H1 (cell line): ENCODE results near the gene SCG5. TPM values are rescaled to one million over a fixed set of nuclear protein-coding genes. Genes with fewer than 3 reads are reported as not detected.

Experiments
- polyA plus RNA-seq, 7 experiments: library from polyadenylated mRNA; depleted of rRNA in 3 of 7; stranded (reverse) in 5 of 7; unstranded in 2 of 7; fragments of >200 nt in 5 of 7; fragments of 200-250 nt in 2 of 7; gene quantifications; 1 replicate in 5 of 7; 2 replicates in 1 of 7; 4 replicates in 1 of 7; pipeline versions ENCODE4 v1.2.1 to v1.2.3, GENCODE V29; 2011 to 2013; ENCODE audit warnings: missing spikeins in 2 of 7, mixed read lengths in 2 of 7
- total RNA-seq: library from RNA; stranded (reverse); fragmentation: NEBNext Ultra II Directional; extraction: Animal tissue kit (Norgen Biotek cat#: 25700); gene quantifications from 2 replicates; pipeline ENCODE4 v1.2.1, GENCODE V29; 2021
- TF ChIP-seq, protein P1 (sequence below): fragments of 300-600 bp; sonication (generic); IDR thresholded peaks from 2 replicates; pipeline ENCODE4 v1.7.1; 2012; ENCODE audit warnings: low read length, moderate library complexity, mild to moderate bottlenecking, inconsistent platforms; ENCODE audit not compliant: insufficient replicate concordance

Gene SCG5
- total and polyA plus RNA-seq, 2 of the 8 experiments (the other 6 are each of a cell fraction or from before 2014, with no cell fraction given) = 18.7 to 19.9 TPM

DNA sequence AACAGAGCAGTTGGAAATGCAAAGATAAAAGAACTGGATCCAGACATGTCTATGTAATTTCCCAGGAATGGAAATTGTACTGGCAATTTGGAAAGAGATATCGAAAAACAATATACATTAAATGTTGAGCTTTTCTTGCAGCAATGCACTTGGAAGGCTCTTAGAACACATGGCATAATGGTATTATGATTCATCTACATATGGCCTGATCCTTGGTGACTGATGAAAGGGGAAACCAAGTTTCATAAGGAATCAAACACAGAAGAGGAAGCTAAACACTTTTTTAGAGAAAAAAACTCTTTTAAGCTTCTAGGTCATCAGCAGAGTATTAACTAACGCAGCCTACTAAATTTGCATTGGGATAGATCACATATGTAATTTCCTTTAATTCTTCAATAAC lies 63.9 kb downstream of the SCG5 start (continued):
- TF ChIP-seq, protein P1, sequence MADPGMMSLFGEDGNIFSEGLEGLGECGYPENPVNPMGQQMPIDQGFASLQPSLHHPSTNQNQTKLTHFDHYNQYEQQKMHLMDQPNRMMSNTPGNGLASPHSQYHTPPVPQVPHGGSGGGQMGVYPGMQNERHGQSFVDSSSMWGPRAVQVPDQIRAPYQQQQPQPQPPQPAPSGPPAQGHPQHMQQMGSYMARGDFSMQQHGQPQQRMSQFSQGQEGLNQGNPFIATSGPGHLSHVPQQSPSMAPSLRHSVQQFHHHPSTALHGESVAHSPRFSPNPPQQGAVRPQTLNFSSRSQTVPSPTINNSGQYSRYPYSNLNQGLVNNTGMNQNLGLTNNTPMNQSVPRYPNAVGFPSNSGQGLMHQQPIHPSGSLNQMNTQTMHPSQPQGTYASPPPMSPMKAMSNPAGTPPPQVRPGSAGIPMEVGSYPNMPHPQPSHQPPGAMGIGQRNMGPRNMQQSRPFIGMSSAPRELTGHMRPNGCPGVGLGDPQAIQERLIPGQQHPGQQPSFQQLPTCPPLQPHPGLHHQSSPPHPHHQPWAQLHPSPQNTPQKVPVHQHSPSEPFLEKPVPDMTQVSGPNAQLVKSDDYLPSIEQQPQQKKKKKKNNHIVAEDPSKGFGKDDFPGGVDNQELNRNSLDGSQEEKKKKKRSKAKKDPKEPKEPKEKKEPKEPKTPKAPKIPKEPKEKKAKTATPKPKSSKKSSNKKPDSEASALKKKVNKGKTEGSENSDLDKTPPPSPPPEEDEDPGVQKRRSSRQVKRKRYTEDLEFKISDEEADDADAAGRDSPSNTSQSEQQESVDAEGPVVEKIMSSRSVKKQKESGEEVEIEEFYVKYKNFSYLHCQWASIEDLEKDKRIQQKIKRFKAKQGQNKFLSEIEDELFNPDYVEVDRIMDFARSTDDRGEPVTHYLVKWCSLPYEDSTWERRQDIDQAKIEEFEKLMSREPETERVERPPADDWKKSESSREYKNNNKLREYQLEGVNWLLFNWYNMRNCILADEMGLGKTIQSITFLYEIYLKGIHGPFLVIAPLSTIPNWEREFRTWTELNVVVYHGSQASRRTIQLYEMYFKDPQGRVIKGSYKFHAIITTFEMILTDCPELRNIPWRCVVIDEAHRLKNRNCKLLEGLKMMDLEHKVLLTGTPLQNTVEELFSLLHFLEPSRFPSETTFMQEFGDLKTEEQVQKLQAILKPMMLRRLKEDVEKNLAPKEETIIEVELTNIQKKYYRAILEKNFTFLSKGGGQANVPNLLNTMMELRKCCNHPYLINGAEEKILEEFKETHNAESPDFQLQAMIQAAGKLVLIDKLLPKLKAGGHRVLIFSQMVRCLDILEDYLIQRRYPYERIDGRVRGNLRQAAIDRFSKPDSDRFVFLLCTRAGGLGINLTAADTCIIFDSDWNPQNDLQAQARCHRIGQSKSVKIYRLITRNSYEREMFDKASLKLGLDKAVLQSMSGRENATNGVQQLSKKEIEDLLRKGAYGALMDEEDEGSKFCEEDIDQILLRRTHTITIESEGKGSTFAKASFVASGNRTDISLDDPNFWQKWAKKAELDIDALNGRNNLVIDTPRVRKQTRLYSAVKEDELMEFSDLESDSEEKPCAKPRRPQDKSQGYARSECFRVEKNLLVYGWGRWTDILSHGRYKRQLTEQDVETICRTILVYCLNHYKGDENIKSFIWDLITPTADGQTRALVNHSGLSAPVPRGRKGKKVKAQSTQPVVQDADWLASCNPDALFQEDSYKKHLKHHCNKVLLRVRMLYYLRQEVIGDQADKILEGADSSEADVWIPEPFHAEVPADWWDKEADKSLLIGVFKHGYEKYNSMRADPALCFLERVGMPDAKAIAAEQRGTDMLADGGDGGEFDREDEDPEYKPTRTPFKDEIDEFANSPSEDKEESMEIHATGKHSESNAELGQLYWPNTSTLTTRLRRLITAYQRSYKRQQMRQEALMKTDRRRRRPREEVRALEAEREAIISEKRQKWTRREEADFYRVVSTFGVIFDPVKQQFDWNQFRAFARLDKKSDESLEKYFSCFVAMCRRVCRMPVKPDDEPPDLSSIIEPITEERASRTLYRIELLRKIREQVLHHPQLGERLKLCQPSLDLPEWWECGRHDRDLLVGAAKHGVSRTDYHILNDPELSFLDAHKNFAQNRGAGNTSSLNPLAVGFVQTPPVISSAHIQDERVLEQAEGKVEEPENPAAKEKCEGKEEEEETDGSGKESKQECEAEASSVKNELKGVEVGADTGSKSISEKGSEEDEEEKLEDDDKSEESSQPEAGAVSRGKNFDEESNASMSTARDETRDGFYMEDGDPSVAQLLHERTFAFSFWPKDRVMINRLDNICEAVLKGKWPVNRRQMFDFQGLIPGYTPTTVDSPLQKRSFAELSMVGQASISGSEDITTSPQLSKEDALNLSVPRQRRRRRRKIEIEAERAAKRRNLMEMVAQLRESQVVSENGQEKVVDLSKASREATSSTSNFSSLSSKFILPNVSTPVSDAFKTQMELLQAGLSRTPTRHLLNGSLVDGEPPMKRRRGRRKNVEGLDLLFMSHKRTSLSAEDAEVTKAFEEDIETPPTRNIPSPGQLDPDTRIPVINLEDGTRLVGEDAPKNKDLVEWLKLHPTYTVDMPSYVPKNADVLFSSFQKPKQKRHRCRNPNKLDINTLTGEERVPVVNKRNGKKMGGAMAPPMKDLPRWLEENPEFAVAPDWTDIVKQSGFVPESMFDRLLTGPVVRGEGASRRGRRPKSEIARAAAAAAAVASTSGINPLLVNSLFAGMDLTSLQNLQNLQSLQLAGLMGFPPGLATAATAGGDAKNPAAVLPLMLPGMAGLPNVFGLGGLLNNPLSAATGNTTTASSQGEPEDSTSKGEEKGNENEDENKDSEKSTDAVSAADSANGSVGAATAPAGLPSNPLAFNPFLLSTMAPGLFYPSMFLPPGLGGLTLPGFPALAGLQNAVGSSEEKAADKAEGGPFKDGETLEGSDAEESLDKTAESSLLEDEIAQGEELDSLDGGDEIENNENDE = no peak
